ENCODE measurements around the gene CHAD.
A peak's percentile ranks its signal among the peaks of the same experiment; 100 is the strongest.

Gene CHAD

GRCh38 chr17:50511058-50511457 lies 42.4 kb upstream of the CHAD start:
- Histone ChIP-seq H3K4me3 (ENCODE audit: insufficient read length, low read depth) (no peak overlapping the region), H3K9ac (ENCODE audit: insufficient read length, low read depth) (no peak overlapping the region), H3K4me1 (ENCODE audit: insufficient read depth, insufficient read length) (peaks cover 12% of the 10 kb centered on the region), H3K9me3 (ENCODE audit: insufficient read depth, low read length) (no peaks in the 10 kb centered on the region), H3K27me3 (ENCODE audit: insufficient read depth, insufficient read length) (peaks cover 5% of the 10 kb centered on the region), H3K36me3 (ENCODE audit: insufficient read depth, insufficient read length, low read length) (no peaks in the 10 kb centered on the region)
- TF ChIP-seq SUZ12 (IDR thresholded peaks at IDR 0.05; ENCODE audit: extremely low read depth, insufficient read depth, insufficient read length) (no peak), YY1 (IDR thresholded peaks at IDR 0.05; ENCODE audit: insufficient read depth, insufficient read length) (no peak), ZNF274 (IDR thresholded peaks at IDR 0.05; ENCODE audit: low read depth, low read length) (no peak)
- no peak for DNase-seq (ENCODE audit: low read depth, low spot score)

- peak overlapping the region; percentile 53 for H3K4me3 ChIP-seq (ENCODE audit: insufficient read length, low read depth)
- peaks cover 5% of the 10 kb centered on the region for H3K27me3 ChIP-seq (ENCODE audit: insufficient read depth, insufficient read length)
- no peak for DNase-seq (ENCODE audit: low read depth, low spot score)
- TF ChIP-seq YY1 (IDR thresholded peaks at IDR 0.05; ENCODE audit: insufficient read depth, insufficient read length): no peak
- TF ChIP-seq SUZ12 (IDR thresholded peaks at IDR 0.05; ENCODE audit: extremely low read depth, insufficient read depth, insufficient read length): no peak
- no peak for TF ChIP-seq ZNF274 (IDR thresholded peaks at IDR 0.05; ENCODE audit: low read depth, low read length)
- peak overlapping the region; percentile 79 for H3K9ac ChIP-seq (ENCODE audit: insufficient read length, low read depth)
- H3K4me1 ChIP-seq (ENCODE audit: insufficient read depth, insufficient read length): peaks cover 10% of the 10 kb centered on the region
- H3K9me3 ChIP-seq (ENCODE audit: insufficient read depth, low read length): no peaks in the 10 kb centered on the region
- H3K36me3 ChIP-seq (ENCODE audit: insufficient read depth, insufficient read length, low read length): no peaks in the 10 kb centered on the region
These were observed 40.1 kb upstream of the CHAD start for GRCh38 chr17:50508573-50509460.

- DNase-seq (ENCODE audit: low read depth, low spot score): no peak
- H3K9ac ChIP-seq (ENCODE audit: insufficient read length, low read depth): peak within 1 kb of the TSS; percentile 79
- peaks cover 5% of the 10 kb centered on the region for H3K27me3 ChIP-seq (ENCODE audit: insufficient read depth, insufficient read length)
These were observed 39.3 kb upstream of the CHAD start, which contains the start of gene MYCBPAP for GRCh38 chr17:50507871-50508572. MYCBPAP (plus strand) TSS chr17:50508439; CDS start chr17:50508675, 236 bp downstream.

GRCh38 chr17:50506298-50506697 lies 37.6 kb upstream of the CHAD start:
- peaks cover 5% of the 10 kb centered on the region for H3K27me3 ChIP-seq (ENCODE audit: insufficient read depth, insufficient read length)
- DNase-seq (ENCODE audit: low read depth, low spot score): no peak
- no peaks in the 10 kb centered on the region for H3K9me3 ChIP-seq (ENCODE audit: insufficient read depth, low read length)
- TF ChIP-seq SUZ12 (IDR thresholded peaks at IDR 0.05; ENCODE audit: extremely low read depth, insufficient read depth, insufficient read length) (no peak), ZNF274 (IDR thresholded peaks at IDR 0.05; ENCODE audit: low read depth, low read length) (no peak), YY1 (IDR thresholded peaks at IDR 0.05; ENCODE audit: insufficient read depth, insufficient read length) (no peak)
- H3K9ac ChIP-seq (ENCODE audit: insufficient read length, low read depth): no peak overlapping the region
- peaks cover 13% of the 10 kb centered on the region for H3K4me1 ChIP-seq (ENCODE audit: insufficient read depth, insufficient read length)
- no peaks in the 10 kb centered on the region for H3K36me3 ChIP-seq (ENCODE audit: insufficient read depth, insufficient read length, low read length)
- no peak overlapping the region for H3K4me3 ChIP-seq (ENCODE audit: insufficient read length, low read depth)

More at GRCh38 chr17:50507871-50508572, 39.3 kb upstream of the CHAD start, which contains the start of gene MYCBPAP:
- Histone ChIP-seq H3K4me1 (ENCODE audit: insufficient read depth, insufficient read length) (peaks cover 10% of the 10 kb centered on the region), H3K36me3 (ENCODE audit: insufficient read depth, insufficient read length, low read length) (no peaks in the 10 kb centered on the region), H3K9me3 (ENCODE audit: insufficient read depth, low read length) (no peaks in the 10 kb centered on the region), H3K4me3 (ENCODE audit: insufficient read length, low read depth) (peak within 1 kb of the TSS; percentile 53)
- TF ChIP-seq SUZ12 (IDR thresholded peaks at IDR 0.05; ENCODE audit: extremely low read depth, insufficient read depth, insufficient read length): no peak
- TF ChIP-seq YY1 (IDR thresholded peaks at IDR 0.05; ENCODE audit: insufficient read depth, insufficient read length): no peak
- no peak for TF ChIP-seq ZNF274 (IDR thresholded peaks at IDR 0.05; ENCODE audit: low read depth, low read length)

- Histone ChIP-seq H3K36me3 (ENCODE audit: insufficient read depth, insufficient read length, low read length) (no peaks in the 10 kb centered on the region), H3K4me1 (ENCODE audit: insufficient read depth, insufficient read length) (peaks cover 13% of the 10 kb centered on the region), H3K9ac (ENCODE audit: insufficient read length, low read depth) (no peak overlapping the region), H3K9me3 (ENCODE audit: insufficient read depth, low read length) (no peaks in the 10 kb centered on the region), H3K27me3 (ENCODE audit: insufficient read depth, insufficient read length) (peaks cover 5% of the 10 kb centered on the region), H3K4me3 (ENCODE audit: insufficient read length, low read depth) (no peak overlapping the region)
- no peak for TF ChIP-seq YY1 (IDR thresholded peaks at IDR 0.05; ENCODE audit: insufficient read depth, insufficient read length)
- no peak for TF ChIP-seq SUZ12 (IDR thresholded peaks at IDR 0.05; ENCODE audit: extremely low read depth, insufficient read depth, insufficient read length)
- no peak for DNase-seq (ENCODE audit: low read depth, low spot score)
These were observed 37.0 kb upstream of the CHAD start for GRCh38 chr17:50505591-50506130.

- Histone ChIP-seq H3K9ac (ENCODE audit: insufficient read length, low read depth) (no peak overlapping the region), H3K27me3 (ENCODE audit: insufficient read depth, insufficient read length) (no peaks in the 10 kb centered on the region), H3K36me3 (ENCODE audit: insufficient read depth, insufficient read length, low read length) (no peaks in the 10 kb centered on the region), H3K4me3 (ENCODE audit: insufficient read length, low read depth) (no peak overlapping the region), H3K4me1 (ENCODE audit: insufficient read depth, insufficient read length) (peaks cover 10% of the 10 kb centered on the region), H3K9me3 (ENCODE audit: insufficient read depth, low read length) (no peaks in the 10 kb centered on the region)
- TF ChIP-seq ZNF274 (IDR thresholded peaks at IDR 0.05; ENCODE audit: low read depth, low read length): no peak
- TF ChIP-seq SUZ12 (IDR thresholded peaks at IDR 0.05; ENCODE audit: extremely low read depth, insufficient read depth, insufficient read length): no peak
- DNase-seq (ENCODE audit: low read depth, low spot score): no peak
These were observed 33.8 kb upstream of the CHAD start for GRCh38 chr17:50502301-50502990.
